ENCODE measurements around the gene NOXO1. TPM values are rescaled to one million over a fixed set of nuclear protein-coding genes. Genes with fewer than 3 reads are reported as not detected.

The NOXO1 gene
- 0.24 TPM in 1 of 2 replicates, not detected in the other for total RNA-seq (2014; rRNA removed; shearing (Covaris generic); ENCODE audit: low replicate concordance)

DNA sequence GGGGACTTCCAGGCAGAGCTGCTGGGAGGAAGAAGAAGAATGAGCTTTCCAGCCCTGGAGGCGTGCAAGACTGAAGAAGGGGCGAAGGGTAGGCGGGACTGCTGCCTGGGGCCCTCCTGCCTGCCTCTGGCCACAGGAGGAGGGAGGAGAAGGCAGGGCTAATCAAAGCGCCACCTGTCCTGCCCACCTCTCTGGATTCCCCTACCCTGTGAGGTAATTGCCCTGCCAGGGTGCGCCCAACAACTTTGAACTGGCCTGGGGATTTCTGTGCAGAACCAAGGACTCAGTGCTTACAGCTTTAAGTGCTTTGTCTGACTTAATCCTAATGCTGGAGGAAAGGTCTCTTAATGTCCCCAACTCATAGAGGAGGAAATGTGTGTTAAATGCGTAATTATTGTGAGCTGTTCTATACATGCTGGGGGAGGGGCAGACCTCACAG lies at the start of gene NOXO1:
NOXO1 (minus strand) TSS at position 72 of the 439 bp plus-strand sequence. CDS start 290 bp downstream, outside the sequence.
- in situ Hi-C loops (cut with HindIII; ENCODE audit: low pct_unique_long_range_greater_than_20kb, low sequenced_read_pairs) = no loop called here
- DNase-seq (ENCODE audit: low read depth) = no peak

- in situ Hi-C loops (cut with HindIII; ENCODE audit: low pct_unique_long_range_greater_than_20kb, low sequenced_read_pairs) = loop anchor here (25.0 kb wide), 1 partner anchor 482 kb away; the partner anchor contains the start of genes AMDHD2 and ATP6V0C
- no peak for DNase-seq (ENCODE audit: low read depth)
Measured at GRCh38 chr16:2030036-2030435, 48.8 kb upstream of the NOXO1 start.

DNA sequence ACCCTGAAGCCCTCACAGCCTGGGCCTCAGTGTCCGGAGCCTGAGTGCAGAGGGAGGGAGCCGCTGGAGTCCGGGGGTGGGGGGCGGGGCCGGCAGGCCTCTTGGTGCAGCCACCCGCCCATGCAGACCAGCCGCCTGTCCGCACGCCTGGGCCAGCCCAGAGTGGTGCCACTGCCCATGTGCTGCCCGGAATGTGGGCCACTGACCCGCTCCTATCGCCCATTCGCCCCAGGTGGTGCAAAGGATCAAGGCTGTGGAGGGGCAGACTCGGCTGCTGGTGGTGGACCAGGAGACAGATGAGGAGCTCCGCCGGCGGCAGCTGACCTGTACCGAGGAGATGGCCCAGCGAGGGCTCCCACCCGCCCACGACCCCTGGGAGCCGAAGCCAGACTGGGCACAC lies 48.1 kb upstream of the NOXO1 start:
- in situ Hi-C loops (cut with HindIII; ENCODE audit: low pct_unique_long_range_greater_than_20kb, low sequenced_read_pairs) = loop anchor here (25.0 kb wide), 1 partner anchor 483 kb away; the partner anchor contains the start of genes AMDHD2 and ATP6V0C
- DNase-seq (ENCODE audit: low read depth) = no peak

DNA sequence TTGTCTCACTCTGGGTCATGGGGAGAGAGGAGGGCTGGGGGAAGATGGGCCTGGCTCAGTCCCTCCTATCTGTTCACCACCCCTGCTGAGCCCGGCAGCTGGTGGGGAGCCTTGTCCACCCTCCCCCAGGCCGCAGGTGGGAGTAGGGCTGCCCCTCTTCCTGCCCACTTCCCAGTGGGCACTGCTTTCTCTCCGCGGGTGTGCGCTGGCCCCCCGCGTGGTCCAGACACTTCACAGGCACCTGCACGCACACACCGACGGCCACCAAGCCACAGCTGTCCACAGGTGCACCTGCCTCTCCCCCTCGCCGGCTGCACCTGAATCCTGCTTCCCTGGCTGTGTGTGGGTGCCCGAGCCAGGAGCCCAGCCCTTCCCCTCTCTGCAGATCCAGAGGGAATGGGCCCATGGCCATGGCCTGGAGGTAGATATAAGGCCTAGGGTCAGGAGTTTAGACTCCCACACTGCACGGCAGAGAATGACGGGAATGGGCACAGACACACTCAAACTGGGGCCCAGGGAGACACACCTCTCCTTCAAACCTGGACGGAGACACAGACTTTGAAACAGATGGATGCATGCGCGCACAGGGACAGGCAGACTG lies 47.5 kb upstream of the NOXO1 start:
- no peak for DNase-seq (ENCODE audit: low read depth)
- in situ Hi-C loops (cut with HindIII; ENCODE audit: low pct_unique_long_range_greater_than_20kb, low sequenced_read_pairs) = loop anchor here (25.0 kb wide), 1 partner anchor 484 kb away; the partner anchor contains the start of genes AMDHD2 and ATP6V0C

DNA sequence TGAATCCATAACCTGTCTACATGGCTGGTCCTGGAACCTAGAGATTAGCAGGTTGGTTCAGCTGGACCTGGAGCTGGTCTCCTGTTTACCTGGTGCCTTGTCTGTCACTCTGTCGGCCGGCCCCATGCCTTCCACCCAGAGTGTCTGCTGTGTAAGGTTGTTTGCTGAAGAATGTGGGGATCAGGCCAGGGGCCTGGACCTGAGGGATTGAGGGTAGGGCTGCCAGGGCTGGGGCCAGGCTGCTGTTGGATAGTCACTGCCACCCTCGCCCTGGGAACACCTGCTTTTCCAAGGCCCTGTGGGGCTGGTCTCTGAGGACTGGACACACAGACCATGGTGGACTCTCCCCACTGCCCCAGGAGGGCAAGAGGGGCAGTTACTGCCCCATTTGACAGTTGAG lies 46.9 kb upstream of the NOXO1 start:
- in situ Hi-C loops (cut with HindIII; ENCODE audit: low pct_unique_long_range_greater_than_20kb, low sequenced_read_pairs) = loop anchor here (25.0 kb wide), 1 partner anchor 484 kb away; the partner anchor contains the start of genes AMDHD2 and ATP6V0C
- DNase-seq (ENCODE audit: low read depth) = no peak

- in situ Hi-C loops (cut with HindIII; ENCODE audit: low pct_unique_long_range_greater_than_20kb, low sequenced_read_pairs) = loop anchor here (25.0 kb wide), 1 partner anchor 485 kb away; the partner anchor contains the start of genes AMDHD2 and ATP6V0C
- no peak for DNase-seq (ENCODE audit: low read depth)
Measured at GRCh38 chr16:2027024-2028010, 46.0 kb upstream of the NOXO1 start.

DNA sequence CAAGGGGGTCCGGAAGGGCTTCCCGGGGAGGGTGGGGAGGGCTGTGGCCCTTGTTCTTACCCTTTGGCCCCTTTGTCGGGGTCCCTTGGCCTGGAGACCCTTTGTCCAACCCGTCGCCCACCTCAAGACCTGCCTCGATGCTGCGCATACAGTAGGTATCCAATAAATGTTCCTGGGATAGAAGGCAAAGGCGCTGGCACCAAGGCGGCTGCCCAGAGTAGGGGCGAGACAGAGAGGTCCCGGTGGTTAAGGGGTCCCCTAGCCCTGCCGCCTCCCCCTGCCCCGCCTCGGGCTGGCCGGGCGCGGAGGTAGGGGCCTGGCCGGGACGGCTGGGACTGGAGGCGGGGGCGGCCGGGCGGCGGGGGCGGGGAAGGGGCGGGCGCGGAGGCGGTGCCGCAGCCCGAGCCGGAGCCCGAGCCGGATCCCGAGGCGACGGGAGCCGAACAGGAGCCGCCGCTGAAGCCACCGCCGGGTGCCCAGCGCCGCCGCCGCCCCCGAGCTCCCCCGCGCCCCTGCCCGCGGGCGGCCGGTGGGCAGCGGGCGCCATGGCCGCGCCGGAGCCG lies 45.3 kb upstream of the NOXO1 start, which contains the start of gene NHERF2:
NHERF2 (plus strand) TSS at position 442 of the 563 bp plus-strand sequence; CDS start at position 546, 104 bp downstream.
- no peak for DNase-seq (ENCODE audit: low read depth)
- in situ Hi-C loops (cut with HindIII; ENCODE audit: low pct_unique_long_range_greater_than_20kb, low sequenced_read_pairs) = loop anchor here (25.0 kb wide), 1 partner anchor 486 kb away; the partner anchor contains the start of genes AMDHD2 and ATP6V0C

- no peak for DNase-seq (ENCODE audit: low read depth)
- in situ Hi-C loops (cut with HindIII; ENCODE audit: low pct_unique_long_range_greater_than_20kb, low sequenced_read_pairs) = loop anchor here (25.0 kb wide), 1 partner anchor 486 kb away; the partner anchor contains the start of genes AMDHD2 and ATP6V0C
Measured at GRCh38 chr16:2025878-2026460, 44.7 kb upstream of the NOXO1 start.

GRCh38 chr16:2025251-2025650 lies 44.0 kb upstream of the NOXO1 start:
- in situ Hi-C loops (cut with HindIII; ENCODE audit: low pct_unique_long_range_greater_than_20kb, low sequenced_read_pairs) = loop anchor here (25.0 kb wide), 1 partner anchor 487 kb away; the partner anchor contains the start of genes AMDHD2 and ATP6V0C
- no peak for DNase-seq (ENCODE audit: low read depth)

GRCh38 chr16:2024032-2024420 lies 42.8 kb upstream of the NOXO1 start:
- DNase-seq (ENCODE audit: low read depth) = no peak
- in situ Hi-C loops (cut with HindIII; ENCODE audit: low pct_unique_long_range_greater_than_20kb, low sequenced_read_pairs) = no loop called here

DNA sequence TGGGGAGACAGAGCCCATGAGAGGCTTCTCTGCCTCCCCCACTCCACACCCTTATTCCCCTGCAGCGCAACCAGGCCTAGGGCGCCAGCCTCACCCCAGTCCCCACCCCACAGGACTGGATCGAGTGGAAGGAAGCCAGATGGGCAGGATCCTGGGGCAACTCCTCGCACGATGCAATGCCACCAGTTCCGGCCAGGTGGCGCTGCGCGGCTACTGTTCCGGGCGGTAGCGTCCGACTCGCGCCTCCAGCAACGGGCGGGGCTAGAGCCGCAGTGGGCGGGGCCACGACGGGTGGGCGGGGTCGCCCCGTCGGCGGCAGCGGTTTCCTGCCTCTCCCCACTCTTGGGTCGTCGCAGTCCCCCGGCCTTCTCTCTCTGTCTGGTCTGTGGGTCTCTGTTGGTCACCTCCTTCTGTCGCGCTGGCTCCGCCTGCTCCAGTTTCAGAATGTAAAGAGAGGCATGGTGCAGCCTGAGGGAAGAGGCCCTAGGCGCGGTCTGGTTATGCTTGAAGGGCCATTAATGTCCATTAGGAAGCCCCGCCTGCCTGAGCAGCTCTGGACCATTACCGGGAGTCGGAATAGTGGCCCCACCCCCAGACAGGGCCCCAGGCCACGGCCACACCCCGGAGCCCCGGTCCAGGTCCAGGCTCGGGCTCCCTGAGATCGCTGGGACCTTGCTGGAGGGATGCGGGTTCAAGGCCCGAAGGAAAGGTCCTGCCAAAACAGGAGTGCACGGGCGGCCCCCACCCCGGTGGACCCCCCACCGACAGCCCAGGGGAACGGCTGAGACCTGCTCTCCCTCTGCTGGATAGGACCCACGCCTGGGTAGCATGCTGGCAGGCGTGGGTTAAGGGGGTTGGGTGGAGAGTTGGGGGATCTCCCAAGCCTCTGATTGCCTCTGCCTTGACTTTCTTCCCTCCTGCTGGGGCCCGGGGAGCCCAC lies 42.1 kb upstream of the NOXO1 start:
- peak; percentile 98 for DNase-seq (ENCODE audit: low read depth)
- in situ Hi-C loops (cut with HindIII; ENCODE audit: low pct_unique_long_range_greater_than_20kb, low sequenced_read_pairs) = no loop called here

GRCh38 chr16:2022723-2023091 lies 41.4 kb upstream of the NOXO1 start:
- in situ Hi-C loops (cut with HindIII; ENCODE audit: low pct_unique_long_range_greater_than_20kb, low sequenced_read_pairs) = no loop called here
- DNase-seq (ENCODE audit: low read depth) = no peak

DNA sequence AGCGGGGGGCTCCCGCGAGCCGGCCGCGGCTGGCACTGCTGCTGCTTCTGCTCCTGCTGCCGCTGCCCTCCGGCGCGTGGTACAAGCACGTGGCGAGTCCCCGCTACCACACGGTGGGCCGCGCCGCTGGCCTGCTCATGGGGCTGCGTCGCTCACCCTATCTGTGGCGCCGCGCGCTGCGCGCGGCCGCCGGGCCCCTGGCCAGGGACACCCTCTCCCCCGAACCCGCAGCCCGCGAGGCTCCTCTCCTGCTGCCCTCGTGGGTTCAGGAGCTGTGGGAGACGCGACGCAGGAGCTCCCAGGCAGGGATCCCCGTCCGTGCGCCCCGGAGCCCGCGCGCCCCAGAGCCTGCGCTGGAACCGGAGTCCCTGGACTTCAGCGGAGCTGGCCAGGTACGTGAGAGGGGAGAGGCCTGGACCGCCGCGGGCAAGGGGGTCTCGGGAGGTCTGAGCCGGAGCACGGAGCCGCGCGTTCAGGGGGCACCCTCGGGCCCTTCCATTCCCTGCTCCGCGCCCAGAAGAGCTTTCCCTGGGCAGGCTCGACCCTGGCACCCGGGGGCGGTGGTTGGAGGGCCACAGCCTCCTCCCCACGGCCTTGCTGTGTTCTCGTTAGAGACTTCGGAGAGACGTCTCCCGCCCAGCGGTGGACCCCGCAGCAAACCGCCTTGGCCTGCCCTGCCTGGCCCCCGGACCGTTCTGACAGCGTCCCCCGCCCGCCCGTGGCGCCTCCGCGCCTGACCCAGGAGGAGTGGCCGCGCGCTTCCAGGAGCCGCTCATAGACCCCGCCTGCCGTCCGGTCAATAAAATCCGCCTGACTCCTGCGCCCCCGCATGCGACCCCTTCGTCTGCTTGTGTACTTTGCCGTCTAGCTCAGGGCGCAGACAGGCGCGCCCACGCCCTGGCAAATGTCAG lies 38.9 kb upstream of the NOXO1 start:
- in situ Hi-C loops (cut with HindIII; ENCODE audit: low pct_unique_long_range_greater_than_20kb, low sequenced_read_pairs) = no loop called here
- DNase-seq (ENCODE audit: low read depth) = no peak

DNA sequence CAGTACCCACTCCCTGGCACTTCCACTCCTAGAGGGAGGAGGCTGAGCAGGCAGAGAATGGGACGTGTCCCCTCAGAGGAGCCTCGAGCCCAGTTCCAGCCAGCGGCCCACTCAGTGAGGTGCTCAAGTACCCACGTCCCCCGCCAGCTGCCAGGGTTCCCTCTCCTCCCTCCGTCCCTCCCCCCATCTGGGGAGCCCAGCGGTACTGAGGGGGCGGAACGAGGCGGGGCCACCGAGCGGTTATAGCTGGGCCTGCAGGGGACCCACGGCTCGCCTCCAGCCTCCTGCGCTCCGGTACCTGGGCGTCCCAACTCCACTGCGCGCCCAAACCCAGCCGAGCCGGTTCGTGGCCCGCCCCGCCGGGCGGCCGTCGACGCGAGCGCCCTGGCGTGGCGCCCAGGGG lies 38.2 kb upstream of the NOXO1 start, which contains the start of gene NPW:
NPW (plus strand) TSS at position 268 of the 403 bp plus-strand sequence.
- in situ Hi-C loops (cut with HindIII; ENCODE audit: low pct_unique_long_range_greater_than_20kb, low sequenced_read_pairs) = no loop called here
- DNase-seq (ENCODE audit: low read depth) = no peak

GRCh38 chr16:2016407-2016922 lies 35.2 kb upstream of the NOXO1 start:
- no peak for DNase-seq (ENCODE audit: low read depth)
- in situ Hi-C loops (cut with HindIII; ENCODE audit: low pct_unique_long_range_greater_than_20kb, low sequenced_read_pairs) = no loop called here

DNA sequence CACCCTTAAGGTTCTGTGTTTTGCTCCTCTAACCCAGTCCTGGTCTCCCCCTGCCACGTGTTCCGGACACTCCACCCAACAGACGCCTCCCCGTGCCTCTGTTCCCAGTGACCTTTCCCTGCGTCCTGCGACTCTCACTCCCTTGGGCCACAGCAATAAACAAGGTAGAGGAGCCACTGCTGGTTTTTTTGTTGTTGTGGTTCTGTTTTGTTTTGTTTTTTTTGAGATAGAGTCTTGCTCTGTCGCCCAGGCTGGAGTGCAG lies 34.6 kb upstream of the NOXO1 start:
- in situ Hi-C loops (cut with HindIII; ENCODE audit: low pct_unique_long_range_greater_than_20kb, low sequenced_read_pairs) = no loop called here
- no peak for DNase-seq (ENCODE audit: low read depth)

Measured in Caki2 (cell line).